Activated naive CD4-positive, alpha-beta T cell treated with anti-CD3 and anti-CD28 coated beads, Interleukin-2, amount 50 U/mL, for 16 hours (primary cell): ENCODE data around the gene ECM1.
A peak's percentile ranks its signal among the peaks of the same experiment; 100 is the strongest.

Experiments
- DNase-seq: peaks from one replicate; pipeline ENCODE4 v3.0.0-alpha.2; 2020

ECM1 gene

GRCh38 chr1:150560011-150560438, 52.1 kb downstream of the ECM1 start:
- peak; percentile 74 for DNase-seq

GRCh38 chr1:150560576-150561253, 52.8 kb downstream of the ECM1 start:
- peak; percentile 86 for DNase-seq

GRCh38 chr1:150561254-150561973, 53.5 kb downstream of the ECM1 start:
- peak; percentile 57 for DNase-seq

- peak; percentile 88 for DNase-seq
Observed at GRCh38 chr1:150561974-150562445, 54.1 kb downstream of the ECM1 start.

GRCh38 chr1:150562446-150563339, 54.8 kb downstream of the ECM1 start:
- peak; percentile 68 for DNase-seq
